Cardiac muscle cell (in vitro differentiated cells and primary cell): ENCODE results near the gene EN2. TPM values are rescaled to one million over a fixed set of nuclear protein-coding genes. Genes with fewer than 3 reads are reported as not detected.

Source experiments
- DNase-seq, 2 donors: peaks; one replicate each; pipeline versions ENCODE4 v3.0.0 to v3.0.0-alpha.2; 2010 to 2017; ENCODE audit warnings: low read depth in 1 of 2, low spot score in 1 of 2
- H3K27ac ChIP-seq: fragments of 200-600 bp; sonication (generic); 2 replicates; pipeline ENCODE4 v1.5.1; 2016
- H3K27me3 ChIP-seq: fragments of 200-600 bp; sonication (generic); 2 replicates; pipeline ENCODE4 v1.6.0; 2016; ENCODE audit warnings: control low read depth
- H3K36me3 ChIP-seq: fragments of 200-600 bp; sonication (generic); 2 replicates; pipeline ENCODE4 v1.5.1; 2016; ENCODE audit warnings: control low read depth
- H3K4me1 ChIP-seq: fragments of 200-600 bp; sonication (generic); 2 replicates; pipeline ENCODE4 v1.8.1; 2017; ENCODE audit warnings: low read depth, mild to moderate bottlenecking, mixed run types
- H3K4me3 ChIP-seq: fragments of 200-600 bp; sonication (generic); 2 replicates; pipeline ENCODE4 v1.5.1; 2016; ENCODE audit warnings: mild to moderate bottlenecking
- H3K9me3 ChIP-seq: fragments of 200-600 bp; sonication (generic); 2 replicates; pipeline ENCODE4 v1.5.1; 2017; ENCODE audit warnings: low read depth, mild to moderate bottlenecking, control low read depth
- polyA plus RNA-seq: library from polyadenylated mRNA; unstranded; fragments of >200 nt; fragmentation: Nextera tagmentation; extraction: Ambion mirVana; gene quantifications from 2 replicates; pipeline ENCODE4 v1.2.1, GENCODE V29; 2016
- total RNA-seq: library from RNA; depleted of rRNA; stranded (reverse); fragments of >200 nt; gene quantifications from 2 replicates; pipeline ENCODE4 v1.2.3, GENCODE V29; 2016
- TF ChIP-seq, protein P1 (sequence below): IDR thresholded peaks from 2 replicates; pipeline ENCODE4 v1.5.1; 2012; ENCODE audit warnings: low read depth, mild to moderate bottlenecking, low read length

The EN2 gene
- total and polyA plus RNA-seq, 2 experiments from 2014 or later = not detected

DNA sequence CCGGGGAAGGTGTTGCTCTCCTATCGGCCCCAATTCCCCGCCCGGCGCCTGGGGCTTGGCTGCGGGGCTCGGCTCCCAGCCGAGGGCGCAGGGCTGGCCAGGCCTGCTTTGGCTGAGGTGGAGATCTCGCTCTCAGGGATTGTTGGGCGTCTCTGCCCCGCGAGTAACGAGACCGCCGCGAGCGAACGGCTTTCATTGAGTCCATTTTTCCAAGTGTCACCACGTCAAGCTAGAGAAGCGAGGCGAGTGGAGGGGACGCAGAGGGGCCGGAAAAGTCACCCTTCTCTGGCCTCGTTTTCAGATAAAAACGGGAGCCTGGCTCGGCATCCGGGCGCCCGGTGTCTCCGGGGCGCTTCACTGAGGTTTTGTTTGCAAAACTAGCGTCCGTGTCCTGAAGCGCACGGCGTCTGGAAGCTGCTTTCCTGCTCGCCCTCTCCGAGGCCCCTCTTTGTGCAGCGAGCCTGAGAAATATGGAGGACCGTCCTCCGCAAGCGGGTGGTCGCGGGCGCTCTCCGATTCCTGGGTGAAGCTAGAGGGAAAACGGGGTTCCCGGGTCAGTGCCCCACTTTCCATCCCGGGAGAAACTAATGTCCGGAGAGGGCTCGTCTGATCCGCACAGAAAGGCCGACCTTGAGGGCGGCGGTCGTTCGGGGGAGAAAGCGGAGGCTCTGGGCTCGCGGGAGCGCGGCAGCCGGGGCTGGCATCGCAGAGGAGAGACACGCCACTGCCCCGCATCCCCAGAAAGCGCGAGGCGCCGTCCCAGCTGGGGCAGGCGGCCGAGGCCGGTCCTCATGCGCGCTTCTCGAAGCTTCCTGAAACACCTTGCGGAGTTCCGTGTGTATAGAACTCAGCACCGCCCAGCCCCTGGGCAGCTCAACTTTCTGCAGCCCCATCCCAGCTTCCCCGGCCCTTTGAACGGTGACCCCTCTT lies 3.5 kb upstream of the EN2 start:
- H3K4me1 ChIP-seq = no peaks in the 10 kb centered on the region
- peak overlapping the region; percentile 16 for H3K4me3 ChIP-seq

DNA sequence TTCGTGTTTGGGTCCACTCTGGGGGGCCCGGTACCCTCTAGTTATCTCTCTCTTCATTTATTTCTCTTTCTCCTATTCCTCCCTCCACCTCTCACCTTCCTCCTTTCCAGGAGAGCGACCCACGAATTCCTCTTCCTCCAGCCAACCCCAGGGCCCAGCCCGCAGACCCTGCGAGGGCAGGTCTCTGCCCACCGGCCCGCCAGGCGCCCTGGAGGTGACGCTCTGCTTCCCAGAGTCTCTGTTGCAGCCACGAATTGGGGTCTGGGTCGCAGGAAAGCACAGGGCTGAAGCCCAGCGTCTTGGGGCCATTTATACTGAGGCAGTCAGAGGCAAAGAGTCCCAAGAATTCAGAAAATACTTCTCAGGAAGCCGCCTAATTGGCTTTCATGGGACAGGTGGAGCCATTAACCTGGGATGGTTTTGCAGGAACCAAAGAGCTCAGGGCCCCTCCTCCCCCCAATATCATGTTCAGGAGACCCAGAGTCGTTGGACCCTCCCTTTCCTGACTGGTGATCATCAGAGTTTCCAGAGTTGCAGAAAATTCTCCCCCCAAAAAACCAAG lies 2.7 kb upstream of the EN2 start:
- no peaks in the 10 kb centered on the region for H3K4me1 ChIP-seq
- no peak overlapping the region for H3K4me3 ChIP-seq
- no peak for DNase-seq

More for the DNA sequence above, 3.5 kb upstream of the EN2 start:
- Histone ChIP-seq H3K9me3 (no peaks in the 10 kb centered on the region), H3K27ac (no peak overlapping the region), H3K27me3 (peaks cover 97% of the 10 kb centered on the region), H3K36me3 (no peaks in the 10 kb centered on the region)
- DNase-seq = no peak
- TF ChIP-seq, protein P1, sequence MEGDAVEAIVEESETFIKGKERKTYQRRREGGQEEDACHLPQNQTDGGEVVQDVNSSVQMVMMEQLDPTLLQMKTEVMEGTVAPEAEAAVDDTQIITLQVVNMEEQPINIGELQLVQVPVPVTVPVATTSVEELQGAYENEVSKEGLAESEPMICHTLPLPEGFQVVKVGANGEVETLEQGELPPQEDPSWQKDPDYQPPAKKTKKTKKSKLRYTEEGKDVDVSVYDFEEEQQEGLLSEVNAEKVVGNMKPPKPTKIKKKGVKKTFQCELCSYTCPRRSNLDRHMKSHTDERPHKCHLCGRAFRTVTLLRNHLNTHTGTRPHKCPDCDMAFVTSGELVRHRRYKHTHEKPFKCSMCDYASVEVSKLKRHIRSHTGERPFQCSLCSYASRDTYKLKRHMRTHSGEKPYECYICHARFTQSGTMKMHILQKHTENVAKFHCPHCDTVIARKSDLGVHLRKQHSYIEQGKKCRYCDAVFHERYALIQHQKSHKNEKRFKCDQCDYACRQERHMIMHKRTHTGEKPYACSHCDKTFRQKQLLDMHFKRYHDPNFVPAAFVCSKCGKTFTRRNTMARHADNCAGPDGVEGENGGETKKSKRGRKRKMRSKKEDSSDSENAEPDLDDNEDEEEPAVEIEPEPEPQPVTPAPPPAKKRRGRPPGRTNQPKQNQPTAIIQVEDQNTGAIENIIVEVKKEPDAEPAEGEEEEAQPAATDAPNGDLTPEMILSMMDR = no peak

DNA sequence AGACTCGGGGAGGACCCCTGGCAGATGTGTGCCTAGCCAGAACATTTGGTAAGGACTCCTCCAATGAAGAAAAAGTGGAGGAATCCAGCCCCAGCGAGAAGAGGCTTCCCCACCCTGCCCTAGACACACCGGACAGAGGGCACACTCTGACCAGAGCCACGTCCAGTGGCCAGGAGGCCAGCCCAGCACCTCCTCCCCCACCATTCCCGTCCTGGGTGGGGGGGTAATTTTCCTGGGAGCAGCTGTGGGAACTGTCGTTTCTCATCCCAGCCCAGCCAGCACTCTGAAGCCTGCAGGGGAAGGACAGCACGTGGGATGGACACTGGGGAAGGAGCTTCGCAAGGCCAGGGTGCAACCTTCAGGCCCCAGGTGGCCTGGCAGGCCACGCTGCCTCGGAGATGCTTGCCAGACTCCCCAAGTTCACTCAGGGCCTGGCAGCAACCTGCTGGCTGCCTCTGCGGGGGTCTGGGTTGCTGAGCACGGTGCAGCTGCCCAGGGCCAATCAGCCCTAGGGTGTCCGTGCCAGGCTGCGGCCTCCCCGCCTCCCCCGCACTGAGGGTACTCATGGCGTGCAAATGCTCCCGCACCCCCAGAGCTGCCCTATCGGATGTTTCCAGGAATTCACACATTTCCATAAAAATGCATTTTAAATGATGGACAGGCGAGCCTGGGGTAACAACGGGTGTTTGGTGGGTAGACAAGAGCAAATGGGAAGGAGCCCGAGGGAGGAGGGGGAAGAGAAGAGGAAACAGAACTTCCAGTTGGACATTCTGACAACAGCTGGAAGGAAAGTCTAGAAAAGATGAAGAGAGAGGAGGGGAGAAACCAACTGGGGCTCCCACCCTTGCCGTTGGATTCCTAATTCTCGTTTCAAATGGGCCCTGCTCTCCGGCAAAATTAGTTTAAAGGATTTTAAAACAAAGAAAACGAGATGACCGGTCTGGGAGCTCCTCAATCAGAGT lies 1.9 kb upstream of the EN2 start:
- H3K27me3 ChIP-seq = peaks cover 97% of the 10 kb centered on the region
- H3K4me1 ChIP-seq = no peaks in the 10 kb centered on the region
- TF ChIP-seq, protein P1 = no peak
- H3K36me3 ChIP-seq = no peaks in the 10 kb centered on the region
- no peak overlapping the region for H3K27ac ChIP-seq
- DNase-seq = no peak
- H3K9me3 ChIP-seq = no peaks in the 10 kb centered on the region
- H3K4me3 ChIP-seq = no peak overlapping the region

More for the DNA sequence above, 2.7 kb upstream of the EN2 start:
- TF ChIP-seq, protein P1 = no peak
- peaks cover 97% of the 10 kb centered on the region for H3K27me3 ChIP-seq
- no peak overlapping the region for H3K27ac ChIP-seq
- H3K36me3 ChIP-seq = no peaks in the 10 kb centered on the region
- H3K9me3 ChIP-seq = no peaks in the 10 kb centered on the region

DNA sequence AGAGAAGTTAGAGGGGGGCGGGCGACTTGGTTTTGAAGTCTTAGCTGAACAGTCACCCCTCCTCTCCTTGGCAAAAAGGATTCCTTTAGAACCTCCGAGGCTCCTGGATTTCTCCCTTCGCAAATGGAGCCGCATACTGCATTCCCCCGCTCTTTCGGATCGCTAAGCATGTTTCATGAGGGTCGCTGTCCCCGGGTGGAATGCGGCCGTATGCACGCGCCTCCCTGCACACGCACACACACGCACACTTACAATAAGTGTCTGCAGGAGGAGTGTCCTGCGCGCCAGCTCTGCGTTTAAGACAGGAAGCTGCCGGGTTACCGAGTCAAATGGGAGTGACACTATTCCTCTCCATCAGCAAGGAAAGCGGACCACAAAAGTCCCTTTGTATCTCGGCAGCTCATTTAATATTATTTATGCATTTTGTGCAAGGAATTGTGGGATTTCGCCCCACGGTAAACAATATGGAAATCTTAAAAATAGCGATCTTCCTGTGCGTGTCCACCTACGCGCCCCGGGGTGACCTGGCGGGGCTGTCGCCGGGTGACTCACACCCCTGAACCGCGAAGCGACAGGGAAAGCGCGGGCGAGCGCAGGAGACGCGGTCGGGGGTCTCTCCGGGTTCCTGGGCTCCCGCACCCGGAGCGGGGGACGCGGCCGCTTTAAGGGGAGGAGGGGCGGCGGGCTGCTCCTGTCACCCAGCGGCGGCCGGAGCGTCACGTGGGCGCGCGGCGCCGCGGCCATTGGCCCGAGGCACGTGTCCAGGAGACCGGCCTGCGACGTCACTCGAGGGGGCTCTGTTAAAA lies 988 bp upstream of the EN2 start:
- H3K27ac ChIP-seq = no peak overlapping the region
- peaks cover 97% of the 10 kb centered on the region for H3K27me3 ChIP-seq
- peak overlapping the region; percentile 50 for H3K4me3 ChIP-seq
- TF ChIP-seq, protein P1 = no peak
- DNase-seq = peak; percentile 73 to 81
- H3K9me3 ChIP-seq = no peaks in the 10 kb centered on the region
- no peaks in the 10 kb centered on the region for H3K4me1 ChIP-seq
- no peaks in the 10 kb centered on the region for H3K36me3 ChIP-seq
